ENCODE results near the gene THADA.

Gene THADA

GRCh38 chr2:43518718-43519117 is 77.1 kb downstream of the THADA start:
- POLR2A ChIA-PET, result no interaction called here
- no peak for DNase-seq (ENCODE audit: extremely low spot score)
- no peak for TF ChIP-seq ARNT (IDR thresholded peaks at IDR 0.05)
- TF ChIP-seq LEF1 (IDR thresholded peaks at IDR 0.05; ENCODE audit: borderline replicate concordance), result no peak
- CTCF ChIA-PET, result no interaction called here

- POLR2A ChIA-PET, result no interaction called here
- no peak for TF ChIP-seq L3MBTL2 (conservative IDR thresholded peaks at IDR 0.05)
- TF ChIP-seq CTBP1 (IDR thresholded peaks at IDR 0.05; ENCODE audit: borderline replicate concordance), result no peak
- no peak for TF ChIP-seq HDGF (IDR thresholded peaks at IDR 0.05; ENCODE audit: borderline replicate concordance)
- CTCF ChIA-PET, result no interaction called here
- DNase-seq (ENCODE audit: extremely low spot score), result no peak
These were observed 77.7 kb downstream of the THADA start for GRCh38 chr2:43518181-43518580.

DNA sequence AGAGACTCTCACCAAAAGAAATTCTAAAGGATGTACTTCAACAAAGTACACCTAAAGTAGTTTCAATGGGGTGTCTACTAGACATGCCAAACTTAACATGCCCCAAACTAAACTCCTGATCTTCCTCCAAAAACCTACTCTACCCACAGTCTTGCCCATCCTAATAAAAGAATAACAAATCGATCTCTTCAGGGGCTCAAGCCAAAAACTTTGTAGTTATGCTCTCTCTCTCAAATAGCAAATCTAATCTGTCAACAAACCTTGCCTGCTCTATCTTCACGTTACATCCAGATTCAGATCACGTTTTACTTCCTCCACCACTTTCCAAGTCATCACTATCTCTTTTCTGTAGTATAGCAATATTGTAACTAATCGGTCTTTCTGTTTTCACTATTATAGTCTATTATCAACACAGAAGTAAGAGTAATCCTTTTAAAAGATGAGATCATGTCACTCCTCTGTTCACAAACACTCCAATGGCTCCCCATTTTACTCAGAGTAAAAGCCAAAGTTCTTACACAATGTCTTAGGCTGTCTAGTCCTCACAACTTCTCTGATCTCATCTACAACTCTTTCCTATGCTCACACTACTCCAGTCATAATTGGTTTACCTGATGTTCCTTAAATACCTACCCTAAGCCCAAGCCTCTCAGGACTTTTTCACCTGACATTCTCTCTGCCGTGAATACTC is 79.9 kb downstream of the THADA start:
- DNase-seq (ENCODE audit: extremely low spot score), result no peak
- POLR2A ChIA-PET, result no interaction called here
- no peak for TF ChIP-seq ARNT (IDR thresholded peaks at IDR 0.05)
- TF ChIP-seq SP1 (IDR thresholded peaks at IDR 0.05), result no peak
- TF ChIP-seq ELF4 (IDR thresholded peaks at IDR 0.05), result no peak
- no peak for TF ChIP-seq BHLHE40 (IDR thresholded peaks at IDR 0.05; ENCODE audit: borderline replicate concordance)
- no peak for TF ChIP-seq HDGF (IDR thresholded peaks at IDR 0.05; ENCODE audit: borderline replicate concordance)
- TF ChIP-seq NFRKB (IDR thresholded peaks at IDR 0.05), result no peak
- TF ChIP-seq LEF1 (IDR thresholded peaks at IDR 0.05; ENCODE audit: borderline replicate concordance), result no peak
- TF ChIP-seq, protein P1, sequence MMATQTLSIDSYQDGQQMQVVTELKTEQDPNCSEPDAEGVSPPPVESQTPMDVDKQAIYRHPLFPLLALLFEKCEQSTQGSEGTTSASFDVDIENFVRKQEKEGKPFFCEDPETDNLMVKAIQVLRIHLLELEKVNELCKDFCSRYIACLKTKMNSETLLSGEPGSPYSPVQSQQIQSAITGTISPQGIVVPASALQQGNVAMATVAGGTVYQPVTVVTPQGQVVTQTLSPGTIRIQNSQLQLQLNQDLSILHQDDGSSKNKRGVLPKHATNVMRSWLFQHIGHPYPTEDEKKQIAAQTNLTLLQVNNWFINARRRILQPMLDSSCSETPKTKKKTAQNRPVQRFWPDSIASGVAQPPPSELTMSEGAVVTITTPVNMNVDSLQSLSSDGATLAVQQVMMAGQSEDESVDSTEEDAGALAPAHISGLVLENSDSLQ (IDR thresholded peaks at IDR 0.05), result no peak
- no peak for TF ChIP-seq FOXA1 (IDR thresholded peaks at IDR 0.05)
- TF ChIP-seq ZNF384 (IDR thresholded peaks at IDR 0.05), result no peak
- TF ChIP-seq FOXK2 (IDR thresholded peaks at IDR 0.05), result no peak
- no peak for TF ChIP-seq FOXM1 (IDR thresholded peaks at IDR 0.05; ENCODE audit: borderline replicate concordance)
- TF ChIP-seq TARDBP (IDR thresholded peaks at IDR 0.05), result no peak
- no peak for TF ChIP-seq L3MBTL2 (conservative IDR thresholded peaks at IDR 0.05)
- no peak for TF ChIP-seq CTBP1 (IDR thresholded peaks at IDR 0.05; ENCODE audit: borderline replicate concordance)
- TF ChIP-seq SUZ12 (IDR thresholded peaks at IDR 0.05), result no peak
- CTCF ChIA-PET, result no interaction called here

- ChIA-PET CTCF (no interaction called here), POLR2A (no interaction called here)
- TF ChIP-seq FOXK2 (IDR thresholded peaks at IDR 0.05) (no peak), LEF1 (IDR thresholded peaks at IDR 0.05; ENCODE audit: borderline replicate concordance) (no peak), CTBP1 (IDR thresholded peaks at IDR 0.05; ENCODE audit: borderline replicate concordance) (no peak), L3MBTL2 (conservative IDR thresholded peaks at IDR 0.05) (no peak), NFRKB (IDR thresholded peaks at IDR 0.05) (no peak), FOXA1 (IDR thresholded peaks at IDR 0.05) (no peak), ARNT (IDR thresholded peaks at IDR 0.05) (no peak), TARDBP (IDR thresholded peaks at IDR 0.05) (no peak)
- TF ChIP-seq, protein P1 (IDR thresholded peaks at IDR 0.05), result no peak
- no peak for DNase-seq (ENCODE audit: extremely low spot score)
These were observed 80.6 kb downstream of the THADA start for GRCh38 chr2:43515248-43515647.

DNA sequence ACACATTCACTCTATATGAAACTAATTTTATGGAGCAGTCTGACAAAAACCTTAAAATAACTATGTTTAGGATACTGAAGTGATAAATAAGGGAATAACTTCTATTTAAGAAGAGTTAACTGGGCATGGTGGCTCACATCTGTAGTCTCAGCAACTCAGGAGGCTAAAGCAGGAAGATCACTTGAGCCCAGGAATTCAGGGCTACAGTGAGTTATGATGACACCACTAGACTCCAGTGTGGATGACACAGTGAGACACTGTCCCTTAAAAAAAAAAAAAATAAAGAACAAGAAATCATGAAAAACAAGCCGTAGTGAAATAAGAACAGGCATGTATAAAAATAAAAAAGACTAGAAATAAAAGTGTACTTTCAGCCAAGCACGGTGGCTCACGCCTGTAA is 82.0 kb downstream of the THADA start:
- ChIA-PET CTCF (interaction anchor here (0.6 kb wide), 1 partner anchor 28 kb away, joined by 3 read pairs; no protein-coding TSS in a partner anchor), POLR2A (no interaction called here)
- TF ChIP-seq NFRKB (IDR thresholded peaks at IDR 0.05) (no peak), SUZ12 (IDR thresholded peaks at IDR 0.05) (no peak), TARDBP (IDR thresholded peaks at IDR 0.05) (no peak)
- DNase-seq (ENCODE audit: extremely low spot score), result no peak

DNA sequence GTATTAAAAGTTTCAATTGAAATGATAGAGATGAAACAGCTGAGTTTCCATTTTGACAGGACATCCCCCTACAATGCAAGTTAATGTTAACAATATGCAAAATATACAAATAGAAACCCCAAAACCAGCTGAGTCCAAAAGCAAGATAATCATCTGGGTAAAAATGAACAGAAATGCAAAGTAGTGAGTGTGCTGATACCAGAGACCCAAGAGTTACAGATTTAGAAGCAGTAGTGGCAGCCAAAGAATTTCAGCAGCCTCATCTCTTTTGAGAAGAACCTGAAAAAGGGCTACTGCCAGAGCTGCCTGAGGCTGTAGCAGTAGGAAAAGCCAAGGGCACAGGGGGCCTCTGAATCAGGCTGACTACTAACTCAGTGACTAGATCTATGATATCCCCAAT is 82.6 kb downstream of the THADA start:
- DNase-seq (ENCODE audit: extremely low spot score), result no peak
- POLR2A ChIA-PET, result no interaction called here
- CTCF ChIA-PET, result no interaction called here
- TF ChIP-seq TARDBP (IDR thresholded peaks at IDR 0.05), result no peak
- TF ChIP-seq SUZ12 (IDR thresholded peaks at IDR 0.05), result no peak
- TF ChIP-seq HDGF (IDR thresholded peaks at IDR 0.05; ENCODE audit: borderline replicate concordance), result no peak
- TF ChIP-seq FOXM1 (IDR thresholded peaks at IDR 0.05; ENCODE audit: borderline replicate concordance), result no peak
- TF ChIP-seq NFRKB (IDR thresholded peaks at IDR 0.05), result no peak
- TF ChIP-seq, protein P1 (IDR thresholded peaks at IDR 0.05), result no peak

GRCh38 chr2:43511199-43511598 is 84.6 kb downstream of the THADA start:
- ChIA-PET POLR2A (no interaction called here), CTCF (no interaction called here)
- no peak for DNase-seq (ENCODE audit: extremely low spot score)
- TF ChIP-seq ARNT (IDR thresholded peaks at IDR 0.05), result no peak
- TF ChIP-seq, protein P1 (IDR thresholded peaks at IDR 0.05), result no peak
- no peak for TF ChIP-seq L3MBTL2 (conservative IDR thresholded peaks at IDR 0.05)
- TF ChIP-seq FOXA1 (IDR thresholded peaks at IDR 0.05), result no peak
- TF ChIP-seq ZNF384 (IDR thresholded peaks at IDR 0.05), result no peak
- TF ChIP-seq HDGF (IDR thresholded peaks at IDR 0.05; ENCODE audit: borderline replicate concordance), result no peak
- no peak for TF ChIP-seq BHLHE40 (IDR thresholded peaks at IDR 0.05; ENCODE audit: borderline replicate concordance)
- no peak for TF ChIP-seq SP1 (IDR thresholded peaks at IDR 0.05)
